Measurements from ENCODE around the gene CLIC5. TPM values are rescaled to one million over a fixed set of nuclear protein-coding genes. Genes with fewer than 3 reads are reported as not detected.

The CLIC5 gene
- total RNA-seq, 4 donors from 2014 or later: 0.56 to 1.3 (median 1.2) TPM

DNA sequence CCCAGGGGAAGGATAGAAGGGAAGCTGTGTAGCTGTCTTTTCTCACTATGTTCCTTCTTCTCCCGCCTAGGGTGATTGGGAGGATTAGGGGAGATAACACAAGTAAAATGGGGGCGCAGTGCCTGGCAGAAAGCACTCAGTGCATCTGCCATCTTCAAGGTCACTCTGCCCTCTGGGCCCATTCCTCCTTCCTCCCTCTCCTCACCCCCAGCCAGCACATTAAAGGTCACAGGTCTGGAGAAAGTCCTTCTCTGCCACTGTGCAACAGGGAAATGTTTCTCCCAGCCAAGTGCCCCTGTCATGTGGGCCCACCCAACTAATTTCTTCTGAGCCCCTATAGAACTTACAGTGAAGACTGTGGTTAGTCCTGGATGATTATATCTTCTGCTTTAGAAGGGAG is 45.8 kb downstream of the CLIC5 start:
- DNase-seq: no peak
- TF ChIP-seq CTCF (IDR thresholded peaks at IDR 0.05) (no peak), POLR2A (IDR thresholded peaks at IDR 0.05) (no peak)
- Histone ChIP-seq H3K9me3 (no peaks in the 10 kb centered on the region), H3K27me3 (no peaks in the 10 kb centered on the region), H3K4me1 (no peaks in the 10 kb centered on the region), H3K27ac (no peak overlapping the region), H3K4me3 (no peak overlapping the region), H3K36me3 (no peaks in the 10 kb centered on the region)
- WGBS, 2 donors: 69 to 91% methylated on average over 2 of the region's 2 CpGs
- intact Hi-C loops (cut with DNase I): no loop called here

- DNase-seq: no peak
- intact Hi-C loops (cut with DNase I): no loop called here
- TF ChIP-seq CTCF (IDR thresholded peaks at IDR 0.05) (no peak), POLR2A (IDR thresholded peaks at IDR 0.05) (no peak)
- Histone ChIP-seq H3K27ac (no peak overlapping the region), H3K9me3 (no peaks in the 10 kb centered on the region), H3K36me3 (no peaks in the 10 kb centered on the region), H3K4me3 (no peak overlapping the region), H3K4me1 (no peaks in the 10 kb centered on the region), H3K27me3 (no peaks in the 10 kb centered on the region)
- 58 to 79% methylated on average over 2 of the region's 2 CpGs for WGBS, 2 donors
Measured at GRCh38 chr6:45969026-45969425, 46.6 kb downstream of the CLIC5 start.

DNA sequence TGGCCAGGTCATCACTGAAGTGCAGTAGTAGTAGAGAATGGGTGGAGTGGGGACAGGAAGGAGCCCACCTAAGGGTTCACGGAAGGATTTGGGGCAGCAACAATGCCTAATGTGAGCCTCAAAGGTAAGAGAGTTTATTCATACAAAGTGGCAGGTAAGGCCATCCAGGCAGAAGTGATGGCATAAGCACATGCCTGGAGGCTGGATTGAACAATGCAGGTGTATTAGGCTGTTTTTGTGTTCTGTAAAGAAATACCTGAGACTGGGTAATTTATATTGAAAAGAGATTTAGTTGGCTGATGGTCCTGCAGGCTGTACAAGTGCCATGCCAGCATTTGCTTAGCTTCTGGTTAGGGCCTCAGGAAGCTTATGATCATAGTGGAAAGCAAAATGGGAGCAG is 48.3 kb downstream of the CLIC5 start:
- Histone ChIP-seq H3K36me3 (no peaks in the 10 kb centered on the region), H3K4me3 (no peak overlapping the region), H3K27me3 (no peaks in the 10 kb centered on the region), H3K4me1 (no peaks in the 10 kb centered on the region), H3K9me3 (no peaks in the 10 kb centered on the region), H3K27ac (no peak overlapping the region)
- intact Hi-C loops (cut with DNase I): no loop called here
- no peak for DNase-seq
- 81 to 88% methylated on average over 1 of the region's 1 CpG for WGBS, 2 donors
- TF ChIP-seq POLR2A (IDR thresholded peaks at IDR 0.05): no peak
- no peak for TF ChIP-seq CTCF (IDR thresholded peaks at IDR 0.05)

- no peaks in the 10 kb centered on the region for H3K36me3 ChIP-seq
- no peak overlapping the region for H3K4me3 ChIP-seq
- no peaks in the 10 kb centered on the region for H3K27me3 ChIP-seq
- WGBS, 2 donors: 63 to 64% methylated on average over 2 to 3 of the region's 3 CpGs
- H3K27ac ChIP-seq: no peak overlapping the region
- H3K4me1 ChIP-seq: no peaks in the 10 kb centered on the region
- H3K9me3 ChIP-seq: no peaks in the 10 kb centered on the region
- DNase-seq: no peak
- TF ChIP-seq POLR2A (IDR thresholded peaks at IDR 0.05) (no peak), CTCF (IDR thresholded peaks at IDR 0.05) (no peak)
- intact Hi-C loops (cut with DNase I): no loop called here
Measured at GRCh38 chr6:45966797-45967196, 48.9 kb downstream of the CLIC5 start.

- Histone ChIP-seq H3K27me3 (no peaks in the 10 kb centered on the region), H3K4me3 (no peak overlapping the region), H3K9me3 (no peaks in the 10 kb centered on the region), H3K4me1 (no peaks in the 10 kb centered on the region), H3K36me3 (no peaks in the 10 kb centered on the region), H3K27ac (no peak overlapping the region)
- intact Hi-C loops (cut with DNase I): no loop called here
- TF ChIP-seq CTCF (IDR thresholded peaks at IDR 0.05) (no peak), POLR2A (IDR thresholded peaks at IDR 0.05) (no peak)
- 77% methylated on average over 4 of the region's 4 CpGs for WGBS, 2 donors
- no peak for DNase-seq
Measured at GRCh38 chr6:45966340-45966739, 49.3 kb downstream of the CLIC5 start.

Measured in esophagus squamous epithelium (tissue), 5 donors.